NCI-H510A (cell line): Measurements from ENCODE around the gene MIB1.

ENCODE experiments used
- DNase-seq: peaks from one replicate; lab custom pipeline; 2025; lab: John Stamatoyannopoulos, UW

The MIB1 gene

DNA sequence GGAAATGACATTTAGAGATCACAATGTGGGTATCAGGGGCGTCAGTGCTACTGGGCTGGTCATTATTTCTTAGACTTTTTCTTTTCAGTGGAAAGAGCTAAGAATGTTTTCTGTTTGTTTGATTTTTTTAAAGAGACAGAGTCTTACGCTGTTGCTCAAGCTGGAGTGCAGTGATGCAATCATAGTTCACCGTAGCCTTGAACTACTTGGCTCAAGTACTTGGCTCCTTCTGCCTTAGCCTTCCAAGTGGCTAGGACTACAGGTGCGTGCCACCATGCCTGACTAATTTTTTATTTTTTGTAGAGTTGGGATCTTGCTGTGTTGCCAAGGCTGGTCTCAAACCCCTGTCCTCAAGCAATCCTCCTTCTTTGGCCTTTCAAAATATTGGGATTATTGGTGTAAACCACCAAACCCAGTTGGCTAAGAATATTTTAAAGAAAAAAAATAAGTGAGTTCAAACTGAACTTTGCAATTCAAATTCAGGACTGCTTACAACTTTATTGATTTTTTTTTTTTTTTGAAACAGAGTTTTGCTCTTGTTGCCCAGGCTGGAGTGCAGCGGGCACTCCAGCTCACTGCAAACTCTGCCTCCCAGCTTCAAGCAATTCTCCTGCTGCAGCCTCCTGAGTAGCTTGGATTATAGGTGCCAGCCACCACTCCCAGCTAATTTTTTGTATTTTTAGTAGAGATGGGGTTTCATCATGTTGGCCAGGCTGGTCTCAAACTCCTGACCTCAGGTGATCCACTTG lies 154.2 kb downstream of the MIB1 start:
- no peak for DNase-seq

- DNase-seq, result no peak
These were observed 156.2 kb downstream of the MIB1 start for GRCh38 chr18:21896732-21897336.

DNA sequence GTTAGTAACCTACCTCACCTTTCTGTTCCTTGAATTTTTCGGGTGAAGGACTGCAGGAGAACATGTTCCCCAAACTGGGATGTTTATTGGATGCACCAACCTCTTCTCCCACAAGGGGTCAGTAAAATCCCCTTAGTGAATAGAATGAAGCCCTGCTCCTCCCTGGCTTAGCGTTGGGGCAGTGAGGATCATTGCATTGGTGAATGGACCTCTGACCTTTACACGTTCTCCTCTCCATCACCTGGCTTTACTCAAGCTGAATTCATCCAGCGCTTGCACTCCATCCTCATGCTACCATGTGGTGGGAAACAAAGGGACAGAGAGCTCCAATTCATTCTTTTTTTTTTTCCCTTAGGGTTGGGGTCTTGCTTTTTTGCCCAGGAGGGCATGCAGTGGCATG lies 157.2 kb downstream of the MIB1 start:
- no peak for DNase-seq

- DNase-seq, result no peak
These were observed 160.2 kb downstream of the MIB1 start for GRCh38 chr18:21900605-21901352.

DNA sequence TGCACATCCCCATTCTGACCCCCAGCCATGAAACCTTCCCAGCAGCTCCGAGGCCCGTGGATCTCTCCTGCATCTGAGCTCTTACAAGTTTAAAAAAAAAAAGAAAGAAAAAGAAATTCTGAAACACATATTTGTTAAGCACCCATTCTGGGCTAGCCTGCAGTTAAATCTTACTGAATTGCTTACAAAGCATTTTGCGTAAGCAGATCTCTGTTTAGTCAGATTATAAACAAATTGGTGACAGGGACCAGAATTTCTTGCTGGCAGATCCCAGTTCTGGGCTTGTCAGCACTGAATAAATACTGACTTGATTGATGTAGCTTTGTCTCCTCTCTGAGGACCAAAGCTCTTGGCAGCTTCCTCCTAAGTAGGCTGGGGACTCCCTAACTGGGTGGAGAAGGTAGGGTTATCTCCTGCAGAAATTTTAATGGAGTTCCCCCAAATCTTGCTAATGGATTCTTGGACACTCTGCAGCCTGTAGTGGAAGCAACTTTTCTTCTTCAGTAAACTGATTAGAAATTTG lies 160.9 kb downstream of the MIB1 start:
- no peak for DNase-seq

GRCh38 chr18:21903709-21904108 lies 163.1 kb downstream of the MIB1 start:
- no peak for DNase-seq

GRCh38 chr18:21904856-21905255 lies 164.3 kb downstream of the MIB1 start:
- DNase-seq, result no peak

DNA sequence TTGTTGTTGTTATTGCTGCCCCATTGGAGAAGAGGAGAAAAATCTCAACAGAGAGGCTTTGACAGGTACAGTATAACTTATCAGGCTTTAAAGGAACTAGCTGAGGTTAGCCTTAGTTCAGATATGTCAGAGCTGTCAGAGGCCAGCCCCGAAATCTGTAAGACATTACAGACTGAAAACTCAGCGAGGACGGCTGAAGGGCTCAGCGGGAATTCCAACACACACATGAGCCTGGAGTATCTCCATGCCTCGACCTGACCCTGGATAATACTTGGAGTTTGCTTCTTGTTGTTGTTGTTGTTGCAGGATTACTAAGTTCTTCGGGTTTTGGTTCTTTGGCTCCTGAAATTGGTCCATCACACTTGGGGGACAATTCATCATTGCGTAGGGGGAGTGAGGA lies 166.9 kb downstream of the MIB1 start:
- no peak for DNase-seq

DNA sequence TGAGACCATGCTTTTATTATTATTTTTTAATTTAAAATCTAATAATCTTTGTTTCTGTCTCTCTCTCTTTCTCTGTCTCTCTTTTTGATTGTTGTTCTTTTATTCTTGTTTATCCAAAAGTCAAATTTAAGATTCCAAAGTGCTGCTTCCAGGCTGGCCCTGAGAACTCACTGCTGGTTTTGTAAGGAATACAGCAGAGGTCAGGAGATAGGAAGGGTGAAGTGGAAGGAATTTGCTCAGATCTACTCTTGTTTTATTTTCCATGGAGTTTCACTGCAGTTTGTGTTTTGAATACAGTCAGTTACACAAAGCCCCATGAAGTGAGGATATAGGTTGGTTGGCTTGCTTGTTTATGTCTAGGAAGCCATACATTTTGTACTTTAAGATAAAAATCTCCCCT lies 168.1 kb downstream of the MIB1 start:
- DNase-seq, result no peak

DNA sequence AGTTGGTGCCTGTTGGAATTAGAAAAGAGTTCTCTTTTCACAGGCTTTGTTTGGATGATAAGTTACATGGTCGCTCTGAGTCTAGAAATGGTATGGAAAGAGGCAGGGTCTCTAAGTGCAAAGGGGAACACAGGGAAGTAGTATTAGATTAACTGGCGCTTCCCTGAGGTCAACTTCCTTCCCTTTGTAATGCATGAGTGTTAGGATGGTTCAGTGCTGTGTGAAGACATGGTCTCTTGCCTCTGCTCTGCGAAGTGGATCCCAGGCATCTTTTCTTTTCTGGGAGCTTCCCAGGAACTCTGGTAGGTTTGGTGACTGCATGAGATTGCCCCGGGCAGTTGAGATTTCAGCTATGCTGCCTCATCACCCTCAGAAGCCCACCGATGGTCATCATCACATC lies 170.3 kb downstream of the MIB1 start:
- DNase-seq, result no peak

GRCh38 chr18:21911551-21911950 lies 171.0 kb downstream of the MIB1 start:
- no peak for DNase-seq

DNA sequence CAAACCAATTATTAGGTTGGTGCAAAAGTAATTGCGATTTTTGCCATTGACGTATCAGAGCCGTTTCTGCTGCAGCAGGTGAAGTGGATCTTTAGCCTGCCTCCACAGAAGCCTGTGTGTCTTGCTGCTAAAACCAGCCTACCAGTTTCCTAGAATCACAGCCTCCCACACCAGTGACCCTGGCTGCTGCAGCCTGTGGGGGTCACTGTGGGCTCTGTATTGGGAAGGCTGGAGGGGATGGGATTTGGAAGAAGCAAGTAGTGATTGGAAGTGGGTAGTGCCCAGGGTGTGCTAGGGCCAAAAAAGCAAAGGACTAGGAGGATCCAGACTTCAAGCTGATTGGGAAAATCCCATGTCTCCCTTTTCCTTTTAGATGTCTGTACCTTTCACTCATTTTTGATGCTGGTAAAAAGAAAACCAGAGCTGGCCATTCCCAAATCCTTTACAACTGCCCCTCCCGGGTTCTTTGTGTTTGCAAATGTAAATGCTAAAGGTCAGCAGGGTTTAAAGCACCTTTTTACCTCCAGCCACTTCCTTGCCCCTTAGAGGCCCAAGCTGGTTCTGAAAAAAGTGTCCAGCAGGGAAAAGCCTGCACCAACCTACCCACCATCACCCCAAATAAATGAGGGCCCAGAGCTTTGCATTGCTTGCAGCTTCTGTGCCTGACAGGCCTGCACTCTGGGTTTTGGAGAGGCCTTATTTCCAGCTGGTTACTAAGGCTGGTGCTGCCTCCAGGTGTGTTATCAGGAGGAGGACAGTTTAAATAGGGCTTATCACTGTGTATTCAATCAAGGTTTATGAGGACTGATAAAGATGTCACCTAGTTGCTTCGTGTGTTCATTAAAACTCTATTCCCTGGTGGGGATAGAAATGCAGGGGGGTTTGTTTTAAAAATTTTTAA lies 172.0 kb downstream of the MIB1 start:
- DNase-seq, result no peak

DNA sequence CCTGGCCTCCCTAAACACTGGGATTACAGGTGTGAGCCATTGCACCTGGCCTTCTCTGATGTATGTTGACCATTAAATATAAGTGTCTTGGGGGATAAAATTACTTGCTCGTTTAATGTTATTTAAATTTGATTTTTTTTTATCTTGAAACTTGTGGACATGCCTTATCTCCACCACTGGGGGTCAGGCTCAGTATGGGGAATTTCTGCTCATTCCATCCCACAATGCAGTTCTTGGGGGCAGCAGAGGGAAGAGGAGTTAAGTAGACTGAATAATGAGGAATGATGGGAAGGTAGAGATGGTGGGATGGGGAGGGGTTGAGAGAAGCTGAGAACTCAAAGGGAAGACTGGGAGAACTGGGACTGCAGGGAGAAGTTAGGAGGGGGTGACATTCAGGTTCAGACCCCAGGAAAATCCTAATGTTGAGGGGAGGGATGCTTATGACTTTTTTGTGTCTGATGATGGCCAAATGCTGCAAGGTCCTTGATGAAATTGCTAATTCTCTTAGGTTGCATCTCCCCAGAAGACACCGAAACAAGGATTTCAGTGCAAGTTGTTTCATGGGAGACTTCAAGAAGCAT lies 174.2 kb downstream of the MIB1 start:
- no peak for DNase-seq

DNA sequence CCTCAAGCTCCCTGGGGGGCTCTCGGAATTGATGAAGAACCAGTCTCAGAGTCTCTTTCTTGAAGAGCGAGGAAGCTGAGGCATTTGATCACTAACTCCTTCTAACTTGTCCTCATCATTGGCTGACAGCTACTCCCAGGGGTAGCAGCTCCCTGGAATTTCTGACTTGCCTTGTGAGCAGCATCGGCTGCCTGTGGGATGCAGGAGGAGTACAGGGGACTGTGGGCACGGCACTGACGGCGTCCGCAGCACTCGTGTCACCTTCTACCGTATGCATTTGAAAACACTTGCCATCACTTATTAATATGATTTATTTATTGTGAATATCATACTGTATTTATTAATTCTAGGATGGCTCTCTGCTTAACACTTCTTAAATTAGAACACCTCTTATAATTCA lies 175.0 kb downstream of the MIB1 start:
- DNase-seq, result no peak

- no peak for DNase-seq
These were observed 176.0 kb downstream of the MIB1 start for GRCh38 chr18:21916594-21916993.

DNA sequence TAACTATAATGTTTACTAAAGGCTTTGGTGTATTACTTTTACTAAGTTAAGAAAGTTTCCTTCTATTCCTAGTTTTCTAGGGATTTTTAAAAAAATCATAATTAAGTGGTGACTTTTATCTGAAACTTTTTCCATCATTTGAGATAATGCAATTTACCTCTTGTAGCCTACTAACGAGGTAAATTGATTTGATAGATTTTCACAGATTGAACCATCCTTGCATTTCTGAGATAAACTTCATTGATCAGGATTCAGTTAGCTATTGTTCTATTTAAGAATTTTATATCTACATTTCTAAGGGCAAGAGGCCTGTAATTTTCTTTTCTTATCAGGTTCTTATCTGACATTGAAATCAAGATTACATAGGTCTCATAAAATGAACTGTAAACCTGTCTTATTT lies 178.1 kb downstream of the MIB1 start:
- DNase-seq, result no peak
